Endothelial cell of umbilical vein (primary cell): ENCODE measurements around the gene POFUT2.

Experiments used
- POLR2AphosphoS5 ChIP-seq: IDR thresholded peaks from 2 replicates; pipeline ENCODE4 v1.6.1; 2012; ENCODE audit warnings: low read depth, mild to moderate bottlenecking, control low read depth, low read length, moderate library complexity; ENCODE audit not compliant: insufficient read depth
- TF ChIP-seq, protein P1 (sequence below), 2 donors: IDR thresholded peaks; 1 replicate in 1 of 2; 2 replicates in 1 of 2; pipeline ENCODE4 v1.5.1; 2011; ENCODE audit warnings: low read length in 2 of 2, mild to moderate bottlenecking in 2 of 2, moderate library complexity in 2 of 2, control low read depth in 1 of 2, inconsistent platforms in 1 of 2, low read depth in 1 of 2; ENCODE audit not compliant: insufficient read depth in 1 of 2; ENCODE audit errors: extremely low read depth in 1 of 2

DNA sequence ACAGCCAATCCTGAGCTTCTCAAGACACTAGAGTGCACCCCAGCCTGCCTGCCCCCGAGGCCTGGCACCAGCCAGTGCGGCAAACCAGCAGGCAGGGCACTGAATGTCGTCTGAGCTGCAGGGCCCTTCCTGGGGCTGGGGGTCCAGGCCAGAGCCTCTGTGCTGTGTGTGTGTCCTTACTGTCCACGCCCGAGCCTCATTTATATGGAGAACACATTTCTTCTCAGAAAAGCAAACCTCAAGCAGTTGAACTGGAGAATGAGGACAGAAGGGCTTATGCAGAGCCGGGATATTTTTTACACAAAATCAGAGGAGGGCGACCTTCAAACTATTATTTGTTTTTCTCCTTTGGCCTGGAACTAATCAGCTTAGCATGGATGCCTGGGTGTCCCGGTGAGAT lies 52.7 kb downstream of the POFUT2 start:
- TF ChIP-seq, protein P1, sequence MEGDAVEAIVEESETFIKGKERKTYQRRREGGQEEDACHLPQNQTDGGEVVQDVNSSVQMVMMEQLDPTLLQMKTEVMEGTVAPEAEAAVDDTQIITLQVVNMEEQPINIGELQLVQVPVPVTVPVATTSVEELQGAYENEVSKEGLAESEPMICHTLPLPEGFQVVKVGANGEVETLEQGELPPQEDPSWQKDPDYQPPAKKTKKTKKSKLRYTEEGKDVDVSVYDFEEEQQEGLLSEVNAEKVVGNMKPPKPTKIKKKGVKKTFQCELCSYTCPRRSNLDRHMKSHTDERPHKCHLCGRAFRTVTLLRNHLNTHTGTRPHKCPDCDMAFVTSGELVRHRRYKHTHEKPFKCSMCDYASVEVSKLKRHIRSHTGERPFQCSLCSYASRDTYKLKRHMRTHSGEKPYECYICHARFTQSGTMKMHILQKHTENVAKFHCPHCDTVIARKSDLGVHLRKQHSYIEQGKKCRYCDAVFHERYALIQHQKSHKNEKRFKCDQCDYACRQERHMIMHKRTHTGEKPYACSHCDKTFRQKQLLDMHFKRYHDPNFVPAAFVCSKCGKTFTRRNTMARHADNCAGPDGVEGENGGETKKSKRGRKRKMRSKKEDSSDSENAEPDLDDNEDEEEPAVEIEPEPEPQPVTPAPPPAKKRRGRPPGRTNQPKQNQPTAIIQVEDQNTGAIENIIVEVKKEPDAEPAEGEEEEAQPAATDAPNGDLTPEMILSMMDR (IDR thresholded peaks at IDR 0.05; ENCODE audit: extremely low read depth in 1 of 2, insufficient read depth in 1 of 2, low read depth in 1 of 2, low read length in 2 of 2): no peak
- no peak for TF ChIP-seq POLR2AphosphoS5
